B cell (primary cell): Measurements from ENCODE around the gene OR6B3. TPM values are rescaled to one million over a fixed set of nuclear protein-coding genes. Genes with fewer than 3 reads are reported as not detected.

Source experiments
- ATAC-seq: fragments of 200-7000 bp; cut with Tn5 transposase; one replicate; pipeline ENCODE4 v1.10.0; 2021; ENCODE audit warnings: low read depth, mild to moderate bottlenecking, moderate number of reproducible peaks, moderate library complexity
- CTCF ChIA-PET: fragments of 350-600 bp; sonication (Branson Sonifier 250); formaldehyde crosslinking; loops from one replicate; lab custom pipeline; 2021; ENCODE audit warnings: antibody characterized with exemption, inconsistent platforms; lab: Charles Lee
- POLR2A ChIA-PET: fragments of 350-600 bp; sonication (Branson Sonifier 250); formaldehyde crosslinking; loops from one replicate; lab custom pipeline; 2021; ENCODE audit warnings: antibody characterized with exemption; lab: Charles Lee
- DNase-seq: peaks from one replicate; pipeline ENCODE4 v3.0.0; 2013
- H2AFZ ChIP-seq: 2 replicates; pipeline ENCODE4 v1.6.1; 2012; ENCODE audit warnings: mild to moderate bottlenecking, low read depth, low read length; ENCODE audit not compliant: insufficient read depth, poor library complexity, severe bottlenecking
- H3K27ac ChIP-seq, 2 donors: 1 replicate in 1 of 2; 2 replicates in 1 of 2; pipeline ENCODE4 v1.5.1; 2012 to 2013; ENCODE audit warnings: low read length in 2 of 2, mild to moderate bottlenecking in 2 of 2, moderate library complexity in 1 of 2
- H3K27me3 ChIP-seq, 4 experiments: fragments of 200-600 bp in 1 of 4; sonication (generic) in 1 of 4; replicated peaks in 1 of 4; 1 replicate in 2 of 4; 2 replicates in 2 of 4; pipeline versions ENCODE4 v1.6.1 to v1.7.0; 2013 to 2016; ENCODE audit warnings: low read length in 3 of 4, mild to moderate bottlenecking in 2 of 4, mixed read lengths in 1 of 4, moderate library complexity in 1 of 4; ENCODE audit not compliant: insufficient read depth in 4 of 4, control insufficient read depth in 3 of 4; ENCODE audit errors: control extremely low read depth in 1 of 4
- H3K36me3 ChIP-seq, 2 experiments: replicated peaks in 1 of 2; 1 replicate in 1 of 2; 2 replicates in 1 of 2; pipeline versions ENCODE4 v1.6.1 to v1.7.1; 2013; ENCODE audit warnings: low read length in 1 of 2; ENCODE audit not compliant: insufficient read depth in 2 of 2, control insufficient read depth in 1 of 2; ENCODE audit errors: control extremely low read depth in 1 of 2, extremely low read depth in 1 of 2
- H3K4me1 ChIP-seq, 2 donors: fragments of 200-600 bp in 1 of 2; sonication (generic) in 1 of 2; 1 replicate in 1 of 2; 2 replicates in 1 of 2; pipeline versions ENCODE4 v1.5.1 to v1.6.1; 2013 to 2017; ENCODE audit warnings: low read length in 2 of 2; ENCODE audit not compliant: control insufficient read depth in 2 of 2, insufficient read depth in 2 of 2
- H3K4me2 ChIP-seq: replicated peaks from 2 replicates; pipeline ENCODE3; 2012; ENCODE audit warnings: mild to moderate bottlenecking, low read depth, low read length; ENCODE audit not compliant: poor library complexity, severe bottlenecking
- H3K4me3 ChIP-seq, 5 experiments: fragments of 200-600 bp in 1 of 5; sonication (generic) in 1 of 5; 1 replicate in 3 of 5; 2 replicates in 2 of 5; pipeline versions ENCODE4 v1.5.1 to v1.7.0; 2011 to 2016; ENCODE audit warnings: low read length in 4 of 5, mild to moderate bottlenecking in 4 of 5, low read depth in 2 of 5, control low read depth in 1 of 5, moderate library complexity in 1 of 5; ENCODE audit not compliant: insufficient read depth in 1 of 5; ENCODE audit errors: control extremely low read depth in 1 of 5, extremely low read depth in 1 of 5
- H3K79me2 ChIP-seq: fragments of 200-600 bp; sonication (generic); one replicate; pipeline ENCODE4 v1.6.0; 2016; ENCODE audit warnings: low read length; ENCODE audit not compliant: control insufficient read depth, insufficient read depth
- H3K9ac ChIP-seq: fragments of 200-600 bp; sonication (generic); 2 replicates; pipeline ENCODE4 v1.6.1; 2017; ENCODE audit warnings: mild to moderate bottlenecking, low read length, moderate library complexity
- H3K9me3 ChIP-seq, 3 donors: one replicate each; pipeline versions ENCODE4 v1.6.1 to v1.7.1; 2013; ENCODE audit warnings: low read length in 2 of 3; ENCODE audit not compliant: control insufficient read depth in 2 of 3, insufficient read depth in 1 of 3; ENCODE audit errors: control extremely low read depth in 1 of 3
- H4K20me1 ChIP-seq: 2 replicates; pipeline ENCODE4 v1.6.0; 2012; ENCODE audit warnings: mild to moderate bottlenecking, low read length; ENCODE audit not compliant: insufficient read depth, control insufficient read depth, poor library complexity, severe bottlenecking
- H3K27ac Mint-ChIP-seq: one replicate; pipeline ENCODE4 v1.8.0; 2021; ENCODE audit warnings: mixed read lengths
- H3K27me3 Mint-ChIP-seq: one replicate; pipeline ENCODE4 v1.8.0; 2021; ENCODE audit warnings: mixed read lengths
- H3K4me1 Mint-ChIP-seq: one replicate; pipeline ENCODE4 v1.8.0; 2021; ENCODE audit warnings: mixed read lengths
- H3K4me3 Mint-ChIP-seq: one replicate; pipeline ENCODE4 v1.8.0; 2021; ENCODE audit warnings: mixed read lengths
- H3K9me3 Mint-ChIP-seq: one replicate; pipeline ENCODE4 v1.8.0; 2022; ENCODE audit warnings: mixed read lengths; ENCODE audit not compliant: insufficient read depth
- EZH2 ChIP-seq: IDR thresholded peaks from 2 replicates; pipeline ENCODE4 v1.6.1; 2012; ENCODE audit warnings: borderline replicate concordance, low read depth, mild to moderate bottlenecking, moderate library complexity, low read length; ENCODE audit not compliant: insufficient read depth, poor library complexity, severe bottlenecking
- WGBS: methylation state at CpG from one replicate; pipeline ENCODE4 v1.1.5; 2013; ENCODE audit warnings: missing lambda C conversion rate; ENCODE audit not compliant: insufficient coverage; 5-methylcytosine and 5-hydroxymethylcytosine counted together
- intact Hi-C: fragments of 100-400 bp; cut with micrococcal nuclease; formaldehyde crosslinking; loops from one replicate; pipeline ENCODE4 v1.10.0; 2022
- polyA plus RNA-seq: library from polyadenylated mRNA; depleted of rRNA; stranded (reverse); fragments of >200 nt; gene quantifications from 2 replicates; pipeline ENCODE4 v1.2.3, GENCODE V29; 2012
- total RNA-seq, 2 donors: library from RNA; stranded (reverse); fragments of 120-200 nt in 1 of 2; gene quantifications; 1 replicate in 1 of 2; 2 replicates in 1 of 2; pipeline versions ENCODE4 v1.2.3 to v1.2.4, GENCODE V29; 2013 to 2022
- TF ChIP-seq, protein P1 (sequence below): fragments of 200-600 bp; IDR thresholded peaks from one replicate; pipeline ENCODE4 v1.8.0; 2022; ENCODE audit warnings: antibody characterized with exemption, mild to moderate bottlenecking

OR6B3 gene
- total and polyA plus RNA-seq, 2 donors (not counting 1 experiment from before 2014, with no cell fraction given) = not detected

DNA sequence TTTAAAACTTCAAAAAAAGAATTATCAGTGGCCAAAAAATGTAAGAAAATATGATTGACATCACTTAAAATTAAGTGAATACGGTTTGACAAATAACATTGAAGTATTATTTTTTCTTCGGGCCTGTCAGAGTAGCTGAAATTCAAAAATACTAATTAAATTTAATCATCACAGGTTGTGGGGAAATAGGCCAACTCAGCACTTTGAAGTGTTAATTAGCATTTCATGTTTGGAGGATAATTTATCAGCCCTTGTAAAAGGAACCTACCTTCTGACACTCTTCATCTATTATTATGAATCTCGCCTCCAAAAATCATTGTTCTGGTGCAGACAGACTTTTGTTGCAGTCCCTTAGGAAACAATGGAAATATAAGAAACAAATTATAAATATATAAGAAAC is 17.6 kb upstream of the OR6B3 start:
- no peak overlapping the region for H3K4me3 Mint-ChIP-seq
- CTCF ChIA-PET = no interaction called here
- H3K79me2 ChIP-seq = no peaks in the 10 kb centered on the region
- H3K27me3 ChIP-seq = peaks cover 0 to 7% (median 4%) of the 10 kb centered on the region in 4 experiments
- no peaks in the 10 kb centered on the region for H3K4me1 Mint-ChIP-seq
- H3K4me1 ChIP-seq = no peaks in the 10 kb centered on the region
- H3K27ac Mint-ChIP-seq = no peak overlapping the region
- H3K4me3 ChIP-seq = no peak overlapping the region
- no peak overlapping the region for H3K4me2 ChIP-seq
- peaks cover 37% of the 10 kb centered on the region for H3K27me3 Mint-ChIP-seq
- H3K36me3 ChIP-seq = no peaks in the 10 kb centered on the region
- intact Hi-C loops = no loop called here
- no peaks in the 10 kb centered on the region for H4K20me1 ChIP-seq
- POLR2A ChIA-PET = no interaction called here
- WGBS = no CpG with 5 or more reads among the region's 3 CpGs
- H3K27ac ChIP-seq = no peak overlapping the region
- ATAC-seq = no peak
- H2AFZ ChIP-seq = no peak overlapping the region
- H3K9me3 Mint-ChIP-seq = peaks cover 7% of the 10 kb centered on the region
- no peak for DNase-seq
- no peak overlapping the region for H3K9ac ChIP-seq
- peaks cover 0 to 4% (median 4%) of the 10 kb centered on the region in 3 donors for H3K9me3 ChIP-seq
- TF ChIP-seq EZH2 = no peak
- TF ChIP-seq, protein P1, sequence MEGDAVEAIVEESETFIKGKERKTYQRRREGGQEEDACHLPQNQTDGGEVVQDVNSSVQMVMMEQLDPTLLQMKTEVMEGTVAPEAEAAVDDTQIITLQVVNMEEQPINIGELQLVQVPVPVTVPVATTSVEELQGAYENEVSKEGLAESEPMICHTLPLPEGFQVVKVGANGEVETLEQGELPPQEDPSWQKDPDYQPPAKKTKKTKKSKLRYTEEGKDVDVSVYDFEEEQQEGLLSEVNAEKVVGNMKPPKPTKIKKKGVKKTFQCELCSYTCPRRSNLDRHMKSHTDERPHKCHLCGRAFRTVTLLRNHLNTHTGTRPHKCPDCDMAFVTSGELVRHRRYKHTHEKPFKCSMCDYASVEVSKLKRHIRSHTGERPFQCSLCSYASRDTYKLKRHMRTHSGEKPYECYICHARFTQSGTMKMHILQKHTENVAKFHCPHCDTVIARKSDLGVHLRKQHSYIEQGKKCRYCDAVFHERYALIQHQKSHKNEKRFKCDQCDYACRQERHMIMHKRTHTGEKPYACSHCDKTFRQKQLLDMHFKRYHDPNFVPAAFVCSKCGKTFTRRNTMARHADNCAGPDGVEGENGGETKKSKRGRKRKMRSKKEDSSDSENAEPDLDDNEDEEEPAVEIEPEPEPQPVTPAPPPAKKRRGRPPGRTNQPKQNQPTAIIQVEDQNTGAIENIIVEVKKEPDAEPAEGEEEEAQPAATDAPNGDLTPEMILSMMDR = no peak

DNA sequence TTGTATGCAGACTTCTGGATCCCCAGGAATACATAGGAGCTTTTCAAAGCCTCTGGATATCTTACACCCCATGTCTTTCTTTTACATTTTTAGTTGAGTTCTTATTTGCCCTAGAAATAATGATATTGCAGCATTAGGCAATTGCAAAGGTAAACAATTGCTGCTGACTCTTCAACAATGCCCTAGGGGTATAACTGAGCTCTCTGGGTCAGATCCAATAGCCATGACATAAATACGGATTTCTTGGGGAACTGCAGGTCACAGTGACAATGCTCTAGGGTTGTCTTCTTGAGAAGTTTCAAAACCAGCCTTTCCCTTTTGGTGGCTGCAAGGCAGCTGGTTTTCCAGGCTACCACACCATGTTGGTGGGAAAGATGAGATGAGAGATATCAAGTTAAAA is 16.5 kb upstream of the OR6B3 start:
- Histone ChIP-seq H3K9ac (no peak overlapping the region), H3K9me3 (peaks cover 0 to 4% (median 0%) of the 10 kb centered on the region in 3 donors), H3K27me3 (peaks cover 0 to 7% (median 4%) of the 10 kb centered on the region in 4 experiments), H4K20me1 (no peaks in the 10 kb centered on the region), H2AFZ (no peak overlapping the region), H3K27ac (no peak overlapping the region), H3K36me3 (no peaks in the 10 kb centered on the region), H3K4me3 (no peak overlapping the region), H3K4me2 (no peak overlapping the region), H3K4me1 (no peaks in the 10 kb centered on the region), H3K79me2 (no peaks in the 10 kb centered on the region)
- Mint-ChIP-seq H3K27me3 (peaks cover 38% of the 10 kb centered on the region), H3K4me3 (no peak overlapping the region), H3K4me1 (no peaks in the 10 kb centered on the region), H3K27ac (no peak overlapping the region), H3K9me3 (peaks cover 7% of the 10 kb centered on the region)
- WGBS = no CpG with 5 or more reads among the region's 1 CpG
- TF ChIP-seq, protein P1 = no peak
- ChIA-PET CTCF (interaction anchor here (1.6 kb wide), 1 partner anchor 9 kb away, joined by 6 read pairs; no protein-coding TSS in a partner anchor), POLR2A (no interaction called here)
- ATAC-seq (no peak), DNase-seq (no peak)
- intact Hi-C loops = no loop called here
